Body of pancreas (tissue), 4 donors: ENCODE results near the gene LPAR3.

Experiments used
- CTCF ChIP-seq, 7 experiments: fragments of 450-650 bp in 4 of 7; fragments of 200-600 bp in 3 of 7; sonication (generic) in 3 of 7; IDR thresholded peaks; one replicate each; pipeline ENCODE4 v1.5.1; 2016 to 2019; ENCODE audit warnings: antibody characterized with exemption in 7 of 7
- POLR2A ChIP-seq, 3 donors: fragments of 450-650 bp; IDR thresholded peaks; one replicate each; pipeline ENCODE4 v1.6.1; 2016; ENCODE audit warnings: antibody characterized with exemption in 3 of 3, mild to moderate bottlenecking in 2 of 3

- no peak for TF ChIP-seq CTCF (IDR thresholded peaks at IDR 0.05)
- TF ChIP-seq POLR2A (IDR thresholded peaks at IDR 0.05): no peak
Measured at GRCh38 chr1:84763912-84764680, 128.9 kb downstream of the LPAR3 start.
